AG08395 (cell line): Measurements from ENCODE around the gene YWHAQ.
A peak's percentile ranks its signal among the peaks of the same experiment; 100 is the strongest.
"Not testable (repeated sequence)": the region's sequence is repeated elsewhere in the genome, so short reads cannot be mapped to it uniquely, and the experiment has no call there.

ENCODE experiments used
- DNase-seq: peaks from one replicate; pipeline ENCODE4 v3.0.0; 2012; ENCODE audit warnings: mixed read lengths, low spot score

Gene YWHAQ

DNA sequence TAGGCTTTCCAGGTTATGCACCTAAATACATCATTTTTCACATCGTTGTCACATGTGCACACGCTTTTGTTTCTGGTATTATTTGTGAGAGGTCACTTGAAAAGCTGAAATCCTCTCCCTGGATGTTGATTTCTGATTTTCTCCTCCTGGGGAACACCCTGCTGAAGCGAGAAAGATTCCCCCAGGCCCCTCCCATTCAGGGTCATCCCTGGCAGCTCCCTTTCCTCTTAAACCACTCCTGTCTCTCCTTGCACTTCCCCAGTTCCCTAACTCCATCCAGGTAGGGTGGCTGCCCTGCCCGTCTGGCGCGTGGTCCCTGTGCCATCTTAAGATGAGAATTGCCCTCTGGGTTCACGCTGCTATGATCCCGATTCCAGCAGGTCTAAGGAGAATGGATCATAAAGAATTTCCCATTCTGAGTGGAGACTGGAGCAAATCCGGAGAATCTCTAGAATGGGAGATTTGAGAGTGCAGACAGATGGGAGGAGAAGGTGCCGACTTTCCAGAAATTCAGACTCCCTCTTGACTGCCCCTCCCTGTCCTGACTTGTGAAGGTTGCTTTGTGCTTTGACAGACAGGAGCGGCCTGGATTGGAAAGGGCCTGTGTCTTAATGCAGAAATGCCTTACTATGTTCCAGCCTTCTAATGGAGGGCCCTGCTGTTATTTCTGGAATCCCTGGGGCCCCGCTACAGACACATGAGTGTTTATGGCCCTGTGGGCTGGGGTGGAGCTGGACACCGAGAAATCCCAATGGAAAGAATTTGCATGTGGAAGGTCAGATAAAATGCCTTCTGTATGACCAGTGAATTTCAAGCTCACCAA is 1.3 kb upstream of the YWHAQ start:
- no peak for DNase-seq

DNA sequence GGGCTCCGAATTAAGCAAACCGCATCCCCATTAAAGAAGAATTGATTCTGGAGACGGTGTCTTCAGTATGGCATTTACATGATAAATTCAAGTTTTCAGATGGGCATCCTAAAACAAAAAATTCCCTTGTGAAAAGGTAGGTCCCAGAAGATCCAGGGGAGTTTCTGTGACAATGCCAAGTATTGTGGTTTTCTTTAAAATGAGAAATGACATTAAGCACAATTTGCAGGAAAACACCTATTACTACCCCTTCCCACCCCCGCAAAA is 689 bp upstream of the YWHAQ start:
- no peak for DNase-seq

GRCh38 chr2:9630117-9630735 is 571 bp downstream of the YWHAQ start:
- peak; percentile 53 for DNase-seq

- DNase-seq = peak; percentile 36
Measured at GRCh38 chr2:9629222-9630116, 1.3 kb downstream of the YWHAQ start.

DNA sequence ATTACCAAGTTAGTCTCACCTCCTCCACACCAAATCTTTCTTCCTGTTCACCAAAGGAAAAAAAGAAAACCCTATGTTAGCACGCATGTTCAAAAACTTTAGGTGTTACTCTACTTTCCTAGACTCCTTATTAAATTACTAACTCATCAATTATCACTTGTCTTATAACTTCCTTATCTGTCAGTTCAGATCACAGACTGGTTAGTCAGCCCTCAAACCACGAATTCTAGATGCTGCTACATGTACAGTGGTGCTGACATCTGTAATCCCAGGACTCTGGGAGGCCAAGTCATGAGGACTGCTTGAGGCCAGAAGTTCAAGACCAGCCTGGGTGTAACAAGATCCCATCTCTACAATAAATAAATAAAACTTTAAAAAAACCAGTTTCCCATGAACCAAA is 3.5 kb downstream of the YWHAQ start:
- DNase-seq = no peak

GRCh38 chr2:9623151-9623550 is 7.6 kb downstream of the YWHAQ start:
- no peak for DNase-seq

DNA sequence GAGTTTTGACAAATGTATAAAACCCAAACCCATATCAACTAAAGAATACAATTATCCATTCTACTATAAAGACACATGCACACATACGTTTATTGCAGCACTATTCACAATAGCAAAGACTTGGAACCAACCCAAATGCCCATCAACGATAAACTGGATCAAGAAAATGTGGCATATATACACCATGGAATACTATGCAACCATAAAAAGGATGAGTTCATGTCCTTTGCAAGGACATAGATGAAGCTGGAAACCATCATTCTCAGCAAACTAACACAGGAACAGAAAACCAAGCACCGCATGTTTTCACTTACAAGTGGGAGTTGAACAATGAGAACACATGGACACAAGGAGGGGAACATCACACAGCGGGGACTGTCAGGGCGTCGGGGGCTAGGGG is 9.1 kb downstream of the YWHAQ start:
- DNase-seq = not testable (repeated sequence)

GRCh38 chr2:9618410-9618809 is 12.4 kb downstream of the YWHAQ start:
- no peak for DNase-seq

DNA sequence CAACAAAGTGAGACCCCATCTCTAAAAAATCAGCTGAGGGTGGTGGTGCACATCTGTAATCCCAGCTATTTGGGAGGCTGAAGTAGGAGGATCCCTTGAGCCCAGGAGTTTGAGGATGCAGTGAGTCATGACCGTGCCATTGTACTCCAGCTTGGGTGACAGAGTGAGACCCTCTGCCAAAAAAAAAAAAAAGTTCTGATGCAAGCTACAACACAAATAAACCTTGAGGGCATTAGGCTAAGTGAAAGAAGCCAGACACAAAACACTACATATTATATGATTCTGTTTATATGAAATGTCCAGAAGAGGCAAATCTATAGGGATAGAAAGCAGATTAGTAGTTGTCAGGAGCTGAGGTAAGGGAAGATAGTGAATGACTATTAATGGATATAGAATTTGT is 13.0 kb downstream of the YWHAQ start:
- no peak for DNase-seq

- DNase-seq = no peak
Measured at GRCh38 chr2:9617296-9617695, 13.5 kb downstream of the YWHAQ start.

GRCh38 chr2:9614562-9614961 is 16.2 kb downstream of the YWHAQ start:
- DNase-seq = no peak

DNA sequence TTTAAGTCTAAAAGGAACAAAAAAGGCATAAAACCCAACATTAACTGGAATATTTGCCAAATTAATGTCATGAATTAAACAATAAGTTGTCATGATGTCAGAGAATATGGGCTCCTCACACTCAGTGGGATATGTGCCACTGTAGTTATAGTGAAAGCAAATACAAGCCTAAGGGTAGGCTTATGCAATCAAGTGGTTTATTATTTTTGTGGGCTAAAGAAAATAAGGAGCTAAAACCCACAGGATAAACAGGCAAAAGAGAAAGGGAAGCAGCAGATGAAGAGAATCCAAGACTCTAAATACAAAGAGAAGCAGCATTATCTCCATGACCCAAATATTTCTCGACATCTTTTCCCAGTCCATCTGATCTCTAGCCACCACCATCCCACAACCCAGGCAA is 17.5 kb downstream of the YWHAQ start:
- peak; percentile 77 for DNase-seq

GRCh38 chr2:9611549-9611912 is 19.3 kb downstream of the YWHAQ start:
- not testable (repeated sequence) for DNase-seq

- DNase-seq = no peak
Measured at GRCh38 chr2:9610781-9611548, 19.8 kb downstream of the YWHAQ start.

- not testable (repeated sequence) for DNase-seq
Measured at GRCh38 chr2:9608491-9608890, 22.3 kb downstream of the YWHAQ start.

GRCh38 chr2:9602412-9602811 is 28.4 kb downstream of the YWHAQ start:
- DNase-seq = no peak

DNA sequence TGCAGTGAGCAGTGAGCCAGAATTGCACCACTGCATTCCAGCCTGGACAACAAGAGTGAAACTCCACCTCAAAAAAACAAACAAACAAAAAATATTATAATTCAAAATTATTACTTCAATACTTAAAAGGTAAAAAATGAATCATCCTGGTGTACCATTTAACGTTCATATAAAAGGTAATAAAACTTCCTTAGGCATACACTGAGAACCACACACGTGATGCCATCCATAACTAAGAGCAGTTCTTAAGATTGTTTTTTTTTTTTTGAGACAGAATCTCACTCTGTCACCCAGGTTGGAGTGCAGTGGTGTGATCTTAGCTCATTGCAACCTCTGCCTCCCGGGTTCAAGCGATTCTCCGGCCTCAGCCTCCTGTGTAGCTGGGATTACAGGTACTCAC is 29.4 kb downstream of the YWHAQ start:
- DNase-seq = no peak

- no peak for DNase-seq
Measured at GRCh38 chr2:9599430-9599829, 31.4 kb downstream of the YWHAQ start.

DNA sequence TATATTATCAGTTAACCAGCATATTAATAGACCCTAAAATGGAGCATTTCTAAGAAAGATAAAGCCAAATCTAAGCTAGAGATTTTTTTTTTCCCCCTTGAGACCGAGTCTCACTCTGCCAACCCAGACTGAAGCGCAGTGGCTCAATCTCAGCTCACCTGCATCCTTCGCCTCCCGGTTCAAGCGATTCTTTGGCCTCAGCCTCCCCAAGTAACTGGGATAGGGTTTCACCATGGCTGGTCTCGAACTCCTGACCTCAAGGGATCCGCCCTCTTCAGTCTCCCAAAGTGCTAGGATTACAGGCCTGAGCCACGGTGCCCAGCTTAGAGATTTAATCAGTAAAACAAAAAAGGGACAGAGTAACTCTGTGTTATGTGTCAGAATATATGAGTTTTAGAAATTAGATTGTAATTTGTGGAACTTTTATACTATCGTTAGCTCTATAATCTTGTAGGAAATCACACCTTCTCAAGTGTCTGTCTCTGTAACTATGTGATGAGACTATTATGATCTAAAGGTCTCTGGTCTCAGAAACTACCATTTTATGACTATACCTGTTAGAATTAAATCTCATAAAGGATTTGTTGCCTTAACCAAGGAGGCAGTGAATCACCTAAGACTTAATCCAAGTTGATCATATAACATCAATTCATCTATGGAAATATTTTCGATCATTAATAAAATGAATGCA is 34.0 kb downstream of the YWHAQ start:
- no peak for DNase-seq

- DNase-seq = no peak
Measured at GRCh38 chr2:9595746-9596145, 35.1 kb downstream of the YWHAQ start.

- not testable (repeated sequence) for DNase-seq
Measured at GRCh38 chr2:9595256-9595655, 35.5 kb downstream of the YWHAQ start.
